ENCODE data around the gene TCERG1L.

Gene TCERG1L

GRCh38 chr10:131084791-131085090 lies 226.8 kb downstream of the TCERG1L start:
- TF ChIP-seq POLR2AphosphoS5 (IDR thresholded peaks at IDR 0.05; ENCODE audit: low read depth, low read length): no peak
- TF ChIP-seq REST (IDR thresholded peaks at IDR 0.05; ENCODE audit: insufficient read depth in 1 of 2, low read depth in 2 of 2, low read length in 2 of 2): no peak
- no peak for TF ChIP-seq FOXP2 (optimal IDR thresholded peaks at IDR 0.05; ENCODE audit: borderline replicate concordance, extremely low read depth, extremely low read length, insufficient read depth)
- no peak for TF ChIP-seq TAF1 (IDR thresholded peaks at IDR 0.05; ENCODE audit: borderline replicate concordance, insufficient read depth, low read length)
- no peak for TF ChIP-seq SIN3A (IDR thresholded peaks at IDR 0.05; ENCODE audit: borderline replicate concordance, insufficient read depth, low read length)

GRCh38 chr10:131083915-131084790 lies 227.4 kb downstream of the TCERG1L start:
- TF ChIP-seq POLR2AphosphoS5 (IDR thresholded peaks at IDR 0.05; ENCODE audit: low read depth, low read length): no peak

GRCh38 chr10:131082991-131083481 lies 228.5 kb downstream of the TCERG1L start:
- TF ChIP-seq TAF1 (IDR thresholded peaks at IDR 0.05; ENCODE audit: borderline replicate concordance, insufficient read depth, low read length) (no peak), POLR2AphosphoS5 (IDR thresholded peaks at IDR 0.05; ENCODE audit: low read depth, low read length) (no peak), SIN3A (IDR thresholded peaks at IDR 0.05; ENCODE audit: borderline replicate concordance, insufficient read depth, low read length) (no peak), FOXP2 (optimal IDR thresholded peaks at IDR 0.05; ENCODE audit: borderline replicate concordance, extremely low read depth, extremely low read length, insufficient read depth) (no peak)

GRCh38 chr10:131082201-131082850 lies 229.2 kb downstream of the TCERG1L start:
- TF ChIP-seq FOXP2 (optimal IDR thresholded peaks at IDR 0.05; ENCODE audit: borderline replicate concordance, extremely low read depth, extremely low read length, insufficient read depth) (no peak), REST (IDR thresholded peaks at IDR 0.05; ENCODE audit: insufficient read depth in 1 of 2, low read depth in 2 of 2, low read length in 2 of 2) (no peak), TAF1 (IDR thresholded peaks at IDR 0.05; ENCODE audit: borderline replicate concordance, insufficient read depth, low read length) (no peak), POLR2AphosphoS5 (IDR thresholded peaks at IDR 0.05; ENCODE audit: low read depth, low read length) (no peak), SIN3A (IDR thresholded peaks at IDR 0.05; ENCODE audit: borderline replicate concordance, insufficient read depth, low read length) (no peak)

GRCh38 chr10:131081786-131082185 lies 229.7 kb downstream of the TCERG1L start:
- TF ChIP-seq FOXP2 (optimal IDR thresholded peaks at IDR 0.05; ENCODE audit: borderline replicate concordance, extremely low read depth, extremely low read length, insufficient read depth): no peak

GRCh38 chr10:131081376-131081775 lies 230.1 kb downstream of the TCERG1L start:
- TF ChIP-seq FOXP2 (optimal IDR thresholded peaks at IDR 0.05; ENCODE audit: borderline replicate concordance, extremely low read depth, extremely low read length, insufficient read depth) (no peak), POLR2AphosphoS5 (IDR thresholded peaks at IDR 0.05; ENCODE audit: low read depth, low read length) (no peak)

- TF ChIP-seq TAF1 (IDR thresholded peaks at IDR 0.05; ENCODE audit: borderline replicate concordance, insufficient read depth, low read length): no peak
- TF ChIP-seq POLR2AphosphoS5 (IDR thresholded peaks at IDR 0.05; ENCODE audit: low read depth, low read length): no peak
- no peak for TF ChIP-seq SIN3A (IDR thresholded peaks at IDR 0.05; ENCODE audit: borderline replicate concordance, insufficient read depth, low read length)
- TF ChIP-seq REST (IDR thresholded peaks at IDR 0.05; ENCODE audit: insufficient read depth in 1 of 2, low read depth in 2 of 2, low read length in 2 of 2): no peak
- TF ChIP-seq FOXP2 (optimal IDR thresholded peaks at IDR 0.05; ENCODE audit: borderline replicate concordance, extremely low read depth, extremely low read length, insufficient read depth): no peak
Measured at GRCh38 chr10:131080571-131080970, 230.9 kb downstream of the TCERG1L start.
